GM23338 (cell line): ENCODE measurements around the gene ZFYVE28. TPM values are rescaled to one million over a fixed set of nuclear protein-coding genes. Genes with fewer than 3 reads are reported as not detected.

Experiments used
- ATAC-seq: fragments of 200-7000 bp; cut with Tn5 transposase; 3 replicates; pipeline ENCODE4 v1.9.1; 2020
- DNase-seq: peaks from one replicate; pipeline ENCODE4 v3.0.0-alpha.2; 2015; ENCODE audit warnings: low spot score
- H2AFZ ChIP-seq: fragments of 200-600 bp; sonication (generic); 2 replicates; pipeline ENCODE4 v1.8.0; 2016; ENCODE audit warnings: antibody characterized with exemption, mild to moderate bottlenecking, moderate library complexity
- H3F3A ChIP-seq: fragments of 200-600 bp; sonication (generic); replicated peaks from 2 replicates; pipeline ENCODE4 v1.8.0; 2017; ENCODE audit warnings: antibody characterized with exemption, mixed run types, low read depth
- H3K27ac ChIP-seq: fragments of 200-600 bp; sonication (generic); 2 replicates; pipeline ENCODE4 v1.6.1; 2016; ENCODE audit warnings: low read depth
- H3K27me3 ChIP-seq: fragments of 200-600 bp; sonication (generic); 2 replicates; pipeline ENCODE4 v1.8.0; 2016; ENCODE audit warnings: mild to moderate bottlenecking, mixed run types, moderate library complexity; ENCODE audit not compliant: insufficient read depth
- H3K36me3 ChIP-seq: fragments of 200-600 bp; sonication (generic); 2 replicates; pipeline ENCODE4 v1.8.0; 2016; ENCODE audit warnings: mild to moderate bottlenecking; ENCODE audit not compliant: insufficient read depth
- H3K4me1 ChIP-seq: fragments of 200-600 bp; sonication (generic); 2 replicates; pipeline ENCODE4 v1.8.0; 2016; ENCODE audit warnings: mild to moderate bottlenecking, moderate library complexity; ENCODE audit not compliant: insufficient read depth
- H3K4me2 ChIP-seq: fragments of 200-600 bp; sonication (generic); 2 replicates; pipeline ENCODE4 v1.7.1; 2017; ENCODE audit warnings: mixed run types
- H3K4me3 ChIP-seq: fragments of 200-600 bp; sonication (generic); 2 replicates; pipeline ENCODE4 v1.6.1; 2016; ENCODE audit warnings: mixed run types
- H3K79me2 ChIP-seq: fragments of 200-600 bp; sonication (generic); replicated peaks from 2 replicates; pipeline ENCODE4 v1.8.0; 2017; ENCODE audit warnings: mild to moderate bottlenecking; ENCODE audit not compliant: insufficient read depth
- H3K9me2 ChIP-seq: fragments of 200-600 bp; sonication (generic); 2 replicates; pipeline ENCODE4 v1.8.0; 2017; ENCODE audit not compliant: insufficient read depth
- H4K20me1 ChIP-seq: fragments of 200-600 bp; sonication (generic); replicated peaks from 2 replicates; pipeline ENCODE4 v1.8.0; 2017; ENCODE audit warnings: mild to moderate bottlenecking; ENCODE audit not compliant: insufficient read depth
- H3K27ac Mint-ChIP-seq: 2 replicates; pipeline ENCODE4 v1.8.0; 2020; ENCODE audit warnings: inconsistent platforms, mild to moderate bottlenecking, moderate library complexity, mixed read lengths
- H3K27me3 Mint-ChIP-seq: 3 replicates; pipeline ENCODE4 v1.8.0; 2022; ENCODE audit warnings: low read depth, mild to moderate bottlenecking, moderate library complexity, mixed read lengths, inconsistent platforms; ENCODE audit not compliant: insufficient read depth, poor library complexity
- H3K36me3 Mint-ChIP-seq: 3 replicates; pipeline ENCODE4 v1.8.0; 2021; ENCODE audit warnings: low read depth, mild to moderate bottlenecking, inconsistent platforms, moderate library complexity, mixed read lengths
- H3K4me1 Mint-ChIP-seq: 3 replicates; pipeline ENCODE4 v1.8.0; 2020; ENCODE audit warnings: mild to moderate bottlenecking, inconsistent platforms, mixed read lengths
- H3K4me3 Mint-ChIP-seq: 3 replicates; pipeline ENCODE4 v1.8.0; 2021; ENCODE audit warnings: moderate library complexity, mild to moderate bottlenecking, inconsistent platforms, mixed read lengths
- H3K9me3 Mint-ChIP-seq: 3 replicates; pipeline ENCODE4 v1.8.0; 2020; ENCODE audit warnings: moderate library complexity, mild to moderate bottlenecking, inconsistent platforms, mixed read lengths
- CREB1 ChIP-seq: fragments of 250-450 bp; sonication (Bioruptor Pico); IDR thresholded peaks from 2 replicates; pipeline ENCODE4 v1.5.0; 2020; ENCODE audit warnings: low read depth, mild to moderate bottlenecking, moderate library complexity
- CTCF ChIP-seq, 2 experiments: fragments of 200-600 bp in 1 of 2; sonication (generic) in 1 of 2; conservative IDR thresholded peaks; 2 replicates each; pipeline versions ENCODE4 v1.5.1 to v1.6.1; 2016 to 2017; ENCODE audit warnings: antibody characterized with exemption in 2 of 2, low read depth in 2 of 2, mild to moderate bottlenecking in 2 of 2, moderate library complexity in 1 of 2
- EZH2 ChIP-seq: fragments of 200-600 bp; sonication (generic); IDR thresholded peaks from one replicate; pipeline ENCODE4 v1.8.0; 2017; ENCODE audit warnings: antibody characterized with exemption, mild to moderate bottlenecking, low read depth; ENCODE audit not compliant: unreplicated experiment
- EZH2phosphoT487 ChIP-seq: fragments of 200-600 bp; sonication (generic); IDR thresholded peaks from one replicate; pipeline ENCODE4 v1.8.1; 2018; ENCODE audit warnings: antibody characterized with exemption; ENCODE audit not compliant: unreplicated experiment
- NANOG ChIP-seq: IDR thresholded peaks from 2 replicates; pipeline ENCODE4 v1.6.1; 2016; ENCODE audit warnings: antibody characterized with exemption, borderline replicate concordance
- POLR2AphosphoS5 ChIP-seq: IDR thresholded peaks from 2 replicates; pipeline ENCODE4 v1.6.1; 2016; ENCODE audit warnings: antibody characterized with exemption, low read depth
- REST ChIP-seq: IDR thresholded peaks from one replicate; pipeline ENCODE4 v1.6.1; 2018; ENCODE audit warnings: antibody characterized with exemption; ENCODE audit not compliant: unreplicated experiment
- STAT1 ChIP-seq: IDR thresholded peaks from one replicate; pipeline ENCODE4 v1.6.1; 2016; ENCODE audit warnings: antibody characterized with exemption; ENCODE audit not compliant: unreplicated experiment
- polyA plus RNA-seq: library from polyadenylated mRNA; unstranded; fragments of >200 nt; fragmentation: Nextera tagmentation; extraction: Ambion mirVana; gene quantifications from 2 replicates; pipeline ENCODE4 v1.2.1, GENCODE V29; 2016
- total RNA-seq: library from RNA; depleted of rRNA; stranded (reverse); fragments of >200 nt; shearing (Covaris generic); gene quantifications from 2 replicates; pipeline ENCODE4 v1.2.3, GENCODE V29; 2014

Gene ZFYVE28
- total and polyA plus RNA-seq, 2 experiments from 2014 or later = 2.6 to 4.6 TPM

- no peak for TF ChIP-seq REST
- no peak for TF ChIP-seq EZH2phosphoT487
- no peak for TF ChIP-seq EZH2
- TF ChIP-seq CTCF (conservative IDR thresholded peaks at IDR 0.05; ENCODE audit: low read depth in 2 of 2) = no peak
- no peak for TF ChIP-seq STAT1
- no peak for TF ChIP-seq CREB1 (CRISPR knock-in tag)
These were observed 145.2 kb downstream of the ZFYVE28 start (continued) for GRCh38 chr4:2273221-2273620.

GRCh38 chr4:2272828-2273120, 145.7 kb downstream of the ZFYVE28 start:
- Histone ChIP-seq H3K79me2 (no peaks in the 10 kb centered on the region), H3K4me2 (no peak overlapping the region), H3K4me3 (no peak overlapping the region), H3F3A (no peaks in the 10 kb centered on the region), H3K9me2 (no peaks in the 10 kb centered on the region), H3K27ac (no peak overlapping the region), H4K20me1 (no peaks in the 10 kb centered on the region), H2AFZ (no peak overlapping the region), H3K27me3 (no peaks in the 10 kb centered on the region), H3K36me3 (no peaks in the 10 kb centered on the region), H3K4me1 (peaks cover 9% of the 10 kb centered on the region)
- peaks cover 3% of the 10 kb centered on the region for H3K27me3 Mint-ChIP-seq
- H3K4me1 Mint-ChIP-seq = peaks cover 15% of the 10 kb centered on the region
- DNase-seq (no peak), ATAC-seq (no peak)
- no peak for TF ChIP-seq NANOG
- no peak overlapping the region for H3K4me3 Mint-ChIP-seq
- no peaks in the 10 kb centered on the region; the same call in 2 of the 3 replicates for H3K36me3 Mint-ChIP-seq
- no peak overlapping the region for H3K27ac Mint-ChIP-seq
- H3K9me3 Mint-ChIP-seq = no peaks in the 10 kb centered on the region

GRCh38 chr4:2272026-2272827, 146.2 kb downstream of the ZFYVE28 start:
- no peak for ATAC-seq
- Mint-ChIP-seq H3K9me3 (no peaks in the 10 kb centered on the region), H3K27me3 (peaks cover 3% of the 10 kb centered on the region), H3K4me3 (no peak overlapping the region), H3K4me1 (peaks cover 15% of the 10 kb centered on the region), H3K27ac (no peak overlapping the region), H3K36me3 (no peaks in the 10 kb centered on the region; the same call in 2 of the 3 replicates)
- no peaks in the 10 kb centered on the region for H3K79me2 ChIP-seq
- no peak overlapping the region for H3K4me2 ChIP-seq
- no peaks in the 10 kb centered on the region for H4K20me1 ChIP-seq
- no peaks in the 10 kb centered on the region for H3K36me3 ChIP-seq
- H3K27me3 ChIP-seq = no peaks in the 10 kb centered on the region
- H3K4me3 ChIP-seq = no peak overlapping the region
- no peak for DNase-seq
- H2AFZ ChIP-seq = no peak overlapping the region
- no peaks in the 10 kb centered on the region for H3K9me2 ChIP-seq
- H3K4me1 ChIP-seq = peaks cover 9% of the 10 kb centered on the region
- H3K27ac ChIP-seq = no peak overlapping the region
- H3F3A ChIP-seq = no peaks in the 10 kb centered on the region
- TF ChIP-seq NANOG (no peak), EZH2phosphoT487 (no peak), POLR2AphosphoS5 (no peak), CREB1 (CRISPR knock-in tag) (no peak)
